KMS-11 (cell line): ENCODE data around the gene DAO.

ENCODE experiments used
- H2AFZ ChIP-seq: fragments of 200-600 bp; sonication (generic); 2 replicates; pipeline ENCODE4 v1.6.1; 2016; ENCODE audit warnings: antibody characterized with exemption, mixed run types, low read depth
- H3K27ac ChIP-seq: fragments of 200-600 bp; sonication (generic); 2 replicates; pipeline ENCODE4 v1.6.1; 2016; ENCODE audit warnings: mild to moderate bottlenecking, mixed run types
- H3K27me3 ChIP-seq: fragments of 200-600 bp; sonication (generic); 2 replicates; pipeline ENCODE4 v1.6.1; 2017; ENCODE audit warnings: mild to moderate bottlenecking, low read depth, mixed run types, moderate library complexity; ENCODE audit not compliant: insufficient read depth
- H3K36me3 ChIP-seq: fragments of 200-600 bp; sonication (generic); 2 replicates; pipeline ENCODE4 v1.6.1; 2017; ENCODE audit warnings: mild to moderate bottlenecking, mixed run types; ENCODE audit not compliant: insufficient read depth
- H3K4me1 ChIP-seq: fragments of 200-600 bp; sonication (generic); 2 replicates; pipeline ENCODE4 v1.6.1; 2016; ENCODE audit warnings: mild to moderate bottlenecking, low read depth, mixed run types; ENCODE audit not compliant: poor library complexity, severe bottlenecking
- H3K4me2 ChIP-seq: fragments of 200-600 bp; sonication (generic); 2 replicates; pipeline ENCODE4 v1.7.0; 2016; ENCODE audit warnings: mild to moderate bottlenecking, mixed run types
- H3K4me3 ChIP-seq: fragments of 200-600 bp; sonication (generic); IDR thresholded peaks from 2 replicates; pipeline ENCODE4 v1.6.1; 2017; ENCODE audit warnings: low read depth, low read length, mixed read lengths; ENCODE audit not compliant: insufficient read depth
- H3K79me2 ChIP-seq: fragments of 200-600 bp; sonication (generic); 2 replicates; pipeline ENCODE4 v1.6.1; 2016; ENCODE audit warnings: low read depth, mixed run types; ENCODE audit not compliant: insufficient read depth
- H3K9ac ChIP-seq: fragments of 200-600 bp; sonication (generic); 2 replicates; pipeline ENCODE4 v1.6.1; 2016; ENCODE audit warnings: mild to moderate bottlenecking, mixed run types
- H4K20me1 ChIP-seq: fragments of 200-600 bp; sonication (generic); 2 replicates; pipeline ENCODE4 v1.6.1; 2016; ENCODE audit warnings: mild to moderate bottlenecking, mixed run types; ENCODE audit not compliant: insufficient read depth
- TF ChIP-seq, protein P1 (sequence below): fragments of 200-600 bp; sonication (generic); conservative IDR thresholded peaks from 2 replicates; pipeline ENCODE4 v1.6.1; 2017; ENCODE audit warnings: low read depth, mild to moderate bottlenecking, antibody characterized with exemption, low read length, moderate library complexity, mixed read lengths

The DAO gene

DNA sequence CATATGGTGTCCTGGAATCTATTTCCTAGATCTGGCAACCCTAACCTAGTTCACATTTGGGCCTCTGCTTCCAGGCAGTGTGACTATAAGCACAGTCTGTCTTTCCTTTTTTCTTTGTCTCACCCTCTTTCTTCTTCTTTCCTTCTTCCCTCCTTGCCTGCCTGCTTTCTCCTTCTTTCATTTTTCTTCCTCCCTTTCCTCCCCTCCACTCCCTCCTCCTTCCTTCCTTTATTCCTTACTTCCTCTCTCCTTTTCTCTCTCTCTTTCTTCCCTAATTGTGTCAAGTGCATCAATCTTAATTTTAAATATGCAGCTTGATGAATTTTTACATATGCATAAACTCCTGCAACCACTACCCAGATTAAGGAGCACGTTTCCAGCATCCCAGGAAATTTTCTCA is 4.6 kb upstream of the DAO start:
- TF ChIP-seq, protein P1, sequence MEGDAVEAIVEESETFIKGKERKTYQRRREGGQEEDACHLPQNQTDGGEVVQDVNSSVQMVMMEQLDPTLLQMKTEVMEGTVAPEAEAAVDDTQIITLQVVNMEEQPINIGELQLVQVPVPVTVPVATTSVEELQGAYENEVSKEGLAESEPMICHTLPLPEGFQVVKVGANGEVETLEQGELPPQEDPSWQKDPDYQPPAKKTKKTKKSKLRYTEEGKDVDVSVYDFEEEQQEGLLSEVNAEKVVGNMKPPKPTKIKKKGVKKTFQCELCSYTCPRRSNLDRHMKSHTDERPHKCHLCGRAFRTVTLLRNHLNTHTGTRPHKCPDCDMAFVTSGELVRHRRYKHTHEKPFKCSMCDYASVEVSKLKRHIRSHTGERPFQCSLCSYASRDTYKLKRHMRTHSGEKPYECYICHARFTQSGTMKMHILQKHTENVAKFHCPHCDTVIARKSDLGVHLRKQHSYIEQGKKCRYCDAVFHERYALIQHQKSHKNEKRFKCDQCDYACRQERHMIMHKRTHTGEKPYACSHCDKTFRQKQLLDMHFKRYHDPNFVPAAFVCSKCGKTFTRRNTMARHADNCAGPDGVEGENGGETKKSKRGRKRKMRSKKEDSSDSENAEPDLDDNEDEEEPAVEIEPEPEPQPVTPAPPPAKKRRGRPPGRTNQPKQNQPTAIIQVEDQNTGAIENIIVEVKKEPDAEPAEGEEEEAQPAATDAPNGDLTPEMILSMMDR = no peak
- no peak overlapping the region for H3K9ac ChIP-seq
- H3K4me3 ChIP-seq = no peak overlapping the region
- H2AFZ ChIP-seq = no peak overlapping the region
- H3K4me1 ChIP-seq = no peaks in the 10 kb centered on the region
- no peaks in the 10 kb centered on the region for H3K27me3 ChIP-seq
- H3K27ac ChIP-seq = no peak overlapping the region
- no peaks in the 10 kb centered on the region for H3K36me3 ChIP-seq
- no peaks in the 10 kb centered on the region for H4K20me1 ChIP-seq
- H3K79me2 ChIP-seq = no peaks in the 10 kb centered on the region
- no peak overlapping the region for H3K4me2 ChIP-seq

DNA sequence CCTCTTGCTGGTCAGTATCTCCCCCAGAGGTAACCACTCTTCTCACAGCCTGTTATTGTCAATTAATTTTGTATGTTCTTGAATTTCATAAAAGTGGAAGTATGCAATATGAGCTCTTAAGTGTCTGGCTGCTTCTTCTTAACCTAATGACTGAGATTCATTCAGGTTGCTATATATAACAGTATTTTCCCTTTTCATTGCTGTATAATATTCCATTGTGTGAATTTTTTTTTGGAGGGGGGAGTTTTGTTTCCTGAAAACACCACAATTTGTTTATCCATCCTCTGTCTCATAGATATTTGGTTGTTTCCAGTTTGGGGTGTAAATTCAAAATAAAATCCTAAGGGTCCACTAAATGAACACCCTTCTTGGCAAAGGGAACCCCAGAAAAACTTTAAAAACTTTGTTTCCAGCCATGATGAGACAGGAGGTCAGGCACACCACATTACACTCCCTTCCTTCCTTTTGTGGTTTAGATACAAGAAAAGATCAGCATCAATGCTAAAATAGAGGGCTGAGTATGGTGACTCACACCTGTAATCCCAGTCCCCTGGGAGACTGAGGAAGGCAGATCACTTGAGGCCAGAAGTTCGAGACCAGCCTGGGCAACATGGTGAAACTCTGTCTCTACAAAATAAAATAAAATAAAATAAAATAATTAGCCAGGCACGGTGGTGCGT is 4.1 kb upstream of the DAO start:
- Histone ChIP-seq H3K4me1 (no peaks in the 10 kb centered on the region), H3K36me3 (no peaks in the 10 kb centered on the region), H3K27ac (no peak overlapping the region), H3K9ac (no peak overlapping the region), H3K4me2 (no peak overlapping the region), H3K4me3 (no peak overlapping the region), H2AFZ (no peak overlapping the region), H4K20me1 (no peaks in the 10 kb centered on the region), H3K79me2 (no peaks in the 10 kb centered on the region), H3K27me3 (no peaks in the 10 kb centered on the region)
- TF ChIP-seq, protein P1 = no peak

DNA sequence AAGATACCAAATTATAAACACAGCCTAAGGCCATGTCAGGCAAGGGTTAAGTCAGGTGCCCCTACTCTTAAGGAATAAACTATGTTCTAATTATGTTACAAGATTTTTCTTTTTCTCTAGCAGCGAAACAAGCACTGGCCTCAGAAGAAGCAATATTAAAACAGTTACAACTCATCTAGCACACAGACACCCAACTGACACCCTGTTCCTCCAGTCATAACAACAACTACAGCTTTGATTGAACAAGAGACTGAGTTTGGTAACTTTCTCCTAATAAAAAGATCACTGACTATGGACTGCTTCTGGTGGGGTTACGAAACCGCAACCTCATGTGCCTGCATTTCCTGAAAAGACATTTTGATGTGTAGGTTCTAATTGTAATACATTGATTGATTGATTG is 3.3 kb upstream of the DAO start:
- H3K36me3 ChIP-seq = no peaks in the 10 kb centered on the region
- no peaks in the 10 kb centered on the region for H3K27me3 ChIP-seq
- H3K4me1 ChIP-seq = no peaks in the 10 kb centered on the region
- H3K79me2 ChIP-seq = no peaks in the 10 kb centered on the region
- no peak overlapping the region for H3K27ac ChIP-seq
- H3K9ac ChIP-seq = no peak overlapping the region
- H3K4me3 ChIP-seq = no peak overlapping the region
- no peak overlapping the region for H3K4me2 ChIP-seq
- TF ChIP-seq, protein P1 = no peak
- no peak overlapping the region for H2AFZ ChIP-seq
- H4K20me1 ChIP-seq = no peaks in the 10 kb centered on the region

DNA sequence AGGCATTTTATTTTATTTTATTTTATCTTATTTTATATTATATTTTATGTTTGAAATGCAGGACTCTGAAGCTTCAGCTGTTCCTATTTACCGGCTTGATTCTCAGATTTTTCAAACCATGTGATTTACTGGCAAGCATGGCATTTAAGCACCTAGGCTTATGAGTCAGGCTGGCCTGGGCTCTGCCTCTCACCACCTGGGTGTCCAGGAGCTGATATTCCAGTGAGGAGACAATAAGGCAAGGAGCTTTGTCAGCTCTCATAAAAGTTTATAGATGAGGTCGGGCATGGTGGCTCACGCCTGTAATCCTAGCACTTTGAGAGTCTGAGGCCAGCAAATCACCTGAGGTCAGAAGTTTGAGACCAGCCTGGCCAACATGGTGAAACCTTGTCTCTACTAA is 2.1 kb downstream of the DAO start:
- H3K4me2 ChIP-seq = no peak overlapping the region
- no peaks in the 10 kb centered on the region for H3K79me2 ChIP-seq
- H2AFZ ChIP-seq = no peak overlapping the region
- no peak overlapping the region for H3K4me3 ChIP-seq
- no peak overlapping the region for H3K9ac ChIP-seq
- no peaks in the 10 kb centered on the region for H4K20me1 ChIP-seq
- TF ChIP-seq, protein P1 = no peak
- no peaks in the 10 kb centered on the region for H3K27me3 ChIP-seq
- H3K27ac ChIP-seq = no peak overlapping the region
- no peaks in the 10 kb centered on the region for H3K4me1 ChIP-seq
- no peaks in the 10 kb centered on the region for H3K36me3 ChIP-seq
